ENCODE measurements around the gene HYAL3. TPM values are rescaled to one million over a fixed set of nuclear protein-coding genes. Genes with fewer than 3 reads are reported as not detected.

The HYAL3 gene, protein sequence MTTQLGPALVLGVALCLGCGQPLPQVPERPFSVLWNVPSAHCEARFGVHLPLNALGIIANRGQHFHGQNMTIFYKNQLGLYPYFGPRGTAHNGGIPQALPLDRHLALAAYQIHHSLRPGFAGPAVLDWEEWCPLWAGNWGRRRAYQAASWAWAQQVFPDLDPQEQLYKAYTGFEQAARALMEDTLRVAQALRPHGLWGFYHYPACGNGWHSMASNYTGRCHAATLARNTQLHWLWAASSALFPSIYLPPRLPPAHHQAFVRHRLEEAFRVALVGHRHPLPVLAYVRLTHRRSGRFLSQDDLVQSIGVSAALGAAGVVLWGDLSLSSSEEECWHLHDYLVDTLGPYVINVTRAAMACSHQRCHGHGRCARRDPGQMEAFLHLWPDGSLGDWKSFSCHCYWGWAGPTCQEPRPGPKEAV
- total RNA-seq (2021) (10.2 and 12.2 TPM in 2 replicates), Bru-seq, nascent RNA (percentile 48 among the genes with signal in this experiment), BruChase-seq, experiment 1, labeled RNA remaining after a 2-hour chase (percentile 58 among the genes with signal in this experiment), BruChase-seq, experiment 2, labeled RNA remaining after a 6-hour chase (percentile 72 among the genes with signal in this experiment)
- long read RNA-seq, transcript HYAL3-201 (4 exons, 1,942 nt) = major isoform, 13 of 24 reads
- long read RNA-seq, partial matches to known transcripts = 2 of 24 reads
- long read RNA-seq, other reads (novel, unspliced or antisense) = 2 of 24 reads

- H3K27ac ChIP-seq = peak within 1 kb of the TSS; percentile 76
- DNase-seq = peak; percentile 94 to 99
- peak within 1 kb of the TSS; percentile 95 for H3K4me3 ChIP-seq
- H4K20me1 ChIP-seq (ENCODE audit: insufficient read depth) = no peaks in the 10 kb centered on the region
- no peak for TF ChIP-seq CTCF (conservative IDR thresholded peaks at IDR 0.05)
- TF ChIP-seq EZH2 (IDR thresholded peaks at IDR 0.05; ENCODE audit: low read depth) = no peak
- intact Hi-C loops (cut with micrococcal nuclease; ENCODE audit: unreplicated experiment) = loop anchor here (1.0 to 2.0 kb wide), 2 partner anchors 18 to 34 kb away; no protein-coding TSS in a partner anchor
- H3K9me2 ChIP-seq (ENCODE audit: insufficient read depth) = no peaks in the 10 kb centered on the region
- no peaks in the 10 kb centered on the region for H3K27me3 ChIP-seq (ENCODE audit: insufficient read depth, low read depth)
- ChIA-PET CTCF (interaction anchor here (0.5 to 0.9 kb wide), 6 partner anchors 19 to 270 kb away, joined by 3 to 9 read pairs (median 4); partner anchors contain the start of genes HEMK1 and TUSC2), POLR2A (ENCODE audit: unreplicated experiment) (interaction anchor here (0.5 to 1.2 kb wide), 10 partner anchors 18 to 329 kb away, joined by 3 to 36 read pairs (median 6); partner anchors contain the start of genes SEMA3B and TUSC2)
- peak within 1 kb of the TSS; percentile 94 for H2AFZ ChIP-seq
- H3K4me2 ChIP-seq = peak within 1 kb of the TSS; percentile 94
- no peaks in the 10 kb centered on the region for H3K36me3 ChIP-seq (ENCODE audit: low read depth)
- peaks cover 20% of the 10 kb centered on the region for H3K4me1 ChIP-seq (replicated peaks; ENCODE audit: insufficient read depth)
- H3K79me2 ChIP-seq (ENCODE audit: low read depth) = 0 out of 2 replicates have a peak, but pooled peaks cover 10% of the 10 kb centered on the region
- no TSS peak for BruUV-seq (replicated peaks)
- no peaks in the 10 kb centered on the region for H3K9me3 ChIP-seq (ENCODE audit: insufficient read depth, low read depth)
- peaks cover 9% of the 10 kb centered on the region; the same call in 1 of the 2 replicates for H3F3A ChIP-seq (ENCODE audit: insufficient read depth, low read depth)
Measured at GRCh38 chr3:50298836-50299637, at the start of gene HYAL3, which contains the start of gene NAA80. Gene HYAL3, minus strand, starts transcription at chr3:50299405. Its CDS starts 3,803 bp downstream, at chr3:50295602. Gene NAA80, minus strand, starts transcription at chr3:50299405. Its CDS starts 1,942 bp downstream, at chr3:50297463.

- H3K79me2 ChIP-seq (ENCODE audit: low read depth) = peaks cover 16% of the 10 kb centered on the region; the same call in 1 of the 2 replicates
- no peak overlapping the region for H3K4me3 ChIP-seq
- peaks cover 5% of the 10 kb centered on the region; the same call in 1 of the 2 replicates for H3F3A ChIP-seq (ENCODE audit: insufficient read depth, low read depth)
- H3K9me3 ChIP-seq (ENCODE audit: insufficient read depth, low read depth) = no peaks in the 10 kb centered on the region
- no peak overlapping the region for H3K27ac ChIP-seq
- no peaks in the 10 kb centered on the region for H3K27me3 ChIP-seq (ENCODE audit: insufficient read depth, low read depth)
- no peak overlapping the region for H3K4me2 ChIP-seq
- CTCF ChIA-PET = interaction anchor here (0.6 to 1.0 kb wide), 7 partner anchors 10 to 264 kb away, joined by 3 to 18 read pairs (median 7); partner anchors contain the start of genes CISH and TMEM115
- H3K4me1 ChIP-seq (replicated peaks; ENCODE audit: insufficient read depth) = peaks cover 17% of the 10 kb centered on the region; the same call in 1 of the 2 replicates
- POLR2A ChIA-PET (ENCODE audit: unreplicated experiment) = interaction anchor here (0.6 to 0.7 kb wide), 3 partner anchors 30 to 1216 kb away, joined by 3 to 14 read pairs (median 3); no protein-coding TSS in a partner anchor
- H3K9me2 ChIP-seq (ENCODE audit: insufficient read depth) = no peaks in the 10 kb centered on the region
- peak; percentile 60 to 72 for DNase-seq
- no peaks in the 10 kb centered on the region for H4K20me1 ChIP-seq (ENCODE audit: insufficient read depth)
- H3K36me3 ChIP-seq (ENCODE audit: low read depth) = no peaks in the 10 kb centered on the region
- BruUV-seq (replicated peaks) = no TSS peak
- intact Hi-C loops (cut with micrococcal nuclease; ENCODE audit: unreplicated experiment) = loop anchor here (1.0 kb wide), 3 partner anchors 83 to 203 kb away; no protein-coding TSS in a partner anchor
- TF ChIP-seq EZH2 (IDR thresholded peaks at IDR 0.05; ENCODE audit: low read depth) (no peak), CTCF (conservative IDR thresholded peaks at IDR 0.05) (peak; percentile 68)
- H2AFZ ChIP-seq = no peak overlapping the region
Measured at GRCh38 chr3:50347187-50347813, 48.1 kb upstream of the HYAL3 start.

All from PC-9 (cell line).